Liver (tissue), 9 donors: Measurements from ENCODE around the gene KCNE3. TPM values are rescaled to one million over a fixed set of nuclear protein-coding genes. Genes with fewer than 3 reads are reported as not detected.

ENCODE experiments used
- DNase-seq: peaks from one replicate; pipeline ENCODE4 v3.0.0-alpha.2; 2017; ENCODE audit warnings: low spot score
- H3K27ac ChIP-seq, 2 donors: one replicate each; pipeline ENCODE4 v1.7.0; 2013; ENCODE audit warnings: inconsistent platforms in 2 of 2, low read length in 2 of 2, control low read depth in 1 of 2, low read depth in 1 of 2, mild to moderate bottlenecking in 1 of 2
- H3K27me3 ChIP-seq, 4 donors: one replicate each; pipeline versions ENCODE4 v1.6.1 to v1.7.0; 2013; ENCODE audit warnings: low read length in 3 of 4, inconsistent platforms in 1 of 4, mild to moderate bottlenecking in 1 of 4, moderate library complexity in 1 of 4; ENCODE audit not compliant: control insufficient read depth in 4 of 4, insufficient read depth in 4 of 4
- H3K36me3 ChIP-seq, 4 donors: one replicate each; pipeline versions ENCODE4 v1.6.1 to v1.7.0; 2013; ENCODE audit warnings: low read length in 3 of 4, mild to moderate bottlenecking in 3 of 4, low read depth in 1 of 4, moderate library complexity in 1 of 4; ENCODE audit not compliant: control insufficient read depth in 4 of 4, insufficient read depth in 3 of 4
- H3K4me1 ChIP-seq, 4 donors: one replicate each; pipeline versions ENCODE4 v1.6.1 to v1.7.0; 2013; ENCODE audit warnings: low read length in 3 of 4, mild to moderate bottlenecking in 3 of 4, moderate library complexity in 1 of 4; ENCODE audit not compliant: control insufficient read depth in 4 of 4, insufficient read depth in 4 of 4
- H3K4me3 ChIP-seq, 3 donors: one replicate each; pipeline versions ENCODE4 v1.6.1 to v1.7.0; 2013; ENCODE audit warnings: low read length in 3 of 3, control low read depth in 1 of 3, low read depth in 1 of 3, mild to moderate bottlenecking in 1 of 3
- H3K9ac ChIP-seq, 2 donors: one replicate each; pipeline ENCODE4 v1.7.0; 2013; ENCODE audit warnings: low read length in 2 of 2, mild to moderate bottlenecking in 2 of 2, moderate library complexity in 2 of 2, control low read depth in 1 of 2, low read depth in 1 of 2
- H3K9me3 ChIP-seq, 4 donors: one replicate each; pipeline versions ENCODE4 v1.6.1 to v1.7.0; 2013; ENCODE audit warnings: low read length in 3 of 4; ENCODE audit not compliant: control insufficient read depth in 4 of 4
- ATF3 ChIP-seq: IDR thresholded peaks from 2 replicates; pipeline ENCODE4 v1.6.1; 2016; ENCODE audit warnings: antibody characterized with exemption
- CTCF ChIP-seq: fragments of 150-350 bp; IDR thresholded peaks from 2 replicates; pipeline ENCODE4 v1.5.1; 2017; ENCODE audit warnings: improper control_type of control experiment, low read depth, low read length; ENCODE audit not compliant: missing input control
- FOXA1 ChIP-seq: IDR thresholded peaks from 2 replicates; pipeline ENCODE4 v1.6.1; 2016; ENCODE audit warnings: antibody characterized with exemption
- GABPA ChIP-seq, 2 donors: IDR thresholded peaks in 1 of 2; conservative IDR thresholded peaks in 1 of 2; 2 replicates each; pipeline ENCODE4 v1.6.1; 2016; ENCODE audit warnings: antibody characterized with exemption in 2 of 2, mild to moderate bottlenecking in 1 of 2, moderate library complexity in 1 of 2
- HNF4G ChIP-seq: IDR thresholded peaks from 2 replicates; pipeline ENCODE4 v1.6.1; 2016; ENCODE audit warnings: antibody characterized with exemption
- JUND ChIP-seq, 2 donors: IDR thresholded peaks; 2 replicates each; pipeline ENCODE4 v1.6.1; 2016; ENCODE audit warnings: antibody characterized with exemption in 2 of 2
- NR2F2 ChIP-seq: IDR thresholded peaks from 2 replicates; pipeline ENCODE4 v1.6.1; 2016; ENCODE audit warnings: antibody characterized with exemption
- REST ChIP-seq: IDR thresholded peaks from 2 replicates; pipeline ENCODE4 v1.6.1; 2016; ENCODE audit warnings: antibody characterized with exemption, mild to moderate bottlenecking
- RXRA ChIP-seq, 2 donors: IDR thresholded peaks; 2 replicates each; pipeline ENCODE4 v1.6.1; 2017 to 2018; ENCODE audit warnings: antibody characterized with exemption in 2 of 2, mild to moderate bottlenecking in 1 of 2
- TAF1 ChIP-seq: conservative IDR thresholded peaks from 2 replicates; pipeline ENCODE4 v1.6.1; 2016; ENCODE audit warnings: antibody characterized with exemption, mild to moderate bottlenecking
- YY1 ChIP-seq: IDR thresholded peaks from 2 replicates; pipeline ENCODE4 v1.6.1; 2016; ENCODE audit warnings: antibody characterized with exemption, mild to moderate bottlenecking
- WGBS: extraction: QIAGEN DNeasy Blood & Tissue Kit; methylation state at CpG from one replicate; pipeline ENCODE4 v1.1.7; 2013; 5-methylcytosine and 5-hydroxymethylcytosine counted together
- polyA plus RNA-seq, 2 donors: library from polyadenylated mRNA; stranded (reverse) in 1 of 2; unstranded in 1 of 2; fragments of 200-250 nt in 1 of 2; fragments of >200 nt in 1 of 2; fragmentation: Nextera tagmentation in 1 of 2; extraction: Ambion mirVana in 1 of 2; gene quantifications; one replicate each; pipeline versions ENCODE4 v1.2.1 to v1.2.3, GENCODE V29; 2013 to 2015
- total RNA-seq, 2 donors: library from RNA; depleted of rRNA; stranded (reverse); fragments of >200 nt; gene quantifications; one replicate each; pipeline ENCODE4 v1.2.3, GENCODE V29; 2014
- donor health status: healthy.
- donor health status: healthy.
- donor health status: healthy.
- donor health status: healthy.
- donor health status: healthy.

The KCNE3 gene
- total and polyA plus RNA-seq, 4 donors: 1.4 to 22.9 (median 3.8) TPM

DNA sequence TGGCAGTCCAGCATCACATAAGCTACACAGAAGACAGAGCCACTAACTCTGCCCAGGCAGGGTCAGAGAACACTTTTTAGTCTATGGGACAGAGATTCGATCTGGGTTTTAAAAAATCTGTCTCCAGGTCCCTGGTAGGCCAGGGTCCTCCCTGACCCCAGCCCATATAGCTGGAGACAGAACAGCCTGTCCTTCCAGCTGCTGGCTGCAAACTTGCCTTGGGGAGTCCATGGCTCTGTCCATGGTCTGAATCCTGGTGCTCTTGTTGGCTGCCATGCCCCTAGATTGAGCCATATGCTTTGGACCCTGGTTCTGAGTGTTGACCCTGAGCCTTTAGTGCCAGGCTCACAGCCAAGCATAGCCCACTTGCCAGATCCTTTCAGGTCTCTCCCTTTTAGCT is 39.5 kb upstream of the KCNE3 start (continued):
- no peak for TF ChIP-seq CTCF

GRCh38 chr11:74505911-74506310 is 38.6 kb upstream of the KCNE3 start:
- 86% methylated on average over 4 of the region's 4 CpGs for WGBS
- Histone ChIP-seq H3K36me3 (no peaks in the 10 kb centered on the region), H3K9ac (no peak overlapping the region), H3K4me1 (no peaks in the 10 kb centered on the region), H3K27me3 (no peaks in the 10 kb centered on the region), H3K27ac (no peak overlapping the region), H3K9me3 (no peaks in the 10 kb centered on the region), H3K4me3 (no peak overlapping the region)
- no peak for DNase-seq
- no peak for TF ChIP-seq GABPA (IDR thresholded peaks at IDR 0.05 in 1 of 2, conservative IDR thresholded peaks at IDR 0.05 in 1 of 2)

DNA sequence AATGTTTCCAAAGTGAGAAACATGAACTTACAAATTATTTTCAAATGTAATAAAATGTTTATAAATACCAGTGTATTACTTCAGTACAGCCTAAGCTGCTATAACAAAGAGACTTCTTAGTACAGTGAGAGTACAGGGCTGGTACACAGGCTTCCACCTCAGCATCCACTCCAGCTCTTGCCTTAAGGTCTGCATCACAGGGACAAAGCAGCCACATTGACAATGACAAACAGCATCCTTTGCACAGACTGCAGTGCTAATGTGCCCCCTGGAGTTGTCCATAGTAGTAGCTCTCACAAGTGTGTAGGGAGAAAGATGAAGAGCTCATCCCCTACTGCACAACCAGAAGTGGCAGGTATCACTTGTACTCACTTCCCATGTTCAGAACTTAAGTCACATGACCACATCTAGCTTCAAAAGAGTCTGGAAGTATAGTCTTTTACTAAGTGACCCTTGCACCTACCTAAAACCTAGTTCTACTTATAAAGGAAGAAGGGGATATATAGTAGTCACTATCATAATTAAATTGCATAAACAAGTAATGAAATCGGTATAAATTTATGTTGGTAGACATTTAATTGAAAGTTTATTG is 36.8 kb upstream of the KCNE3 start:
- TF ChIP-seq CTCF: no peak
- TF ChIP-seq NR2F2: no peak
- TF ChIP-seq HNF4G: no peak
- TF ChIP-seq ATF3: no peak
- no peak for TF ChIP-seq JUND (IDR thresholded peaks at IDR 0.05)
- no peak for TF ChIP-seq REST
- TF ChIP-seq TAF1: no peak
- TF ChIP-seq YY1: no peak
- no peak for TF ChIP-seq FOXA1
- TF ChIP-seq RXRA (IDR thresholded peaks at IDR 0.05): no peak
- Histone ChIP-seq H3K4me3 (no peak overlapping the region), H3K4me1 (no peaks in the 10 kb centered on the region), H3K36me3 (no peaks in the 10 kb centered on the region), H3K9ac (no peak overlapping the region), H3K27me3 (no peaks in the 10 kb centered on the region), H3K9me3 (no peaks in the 10 kb centered on the region), H3K27ac (no peak overlapping the region)
- DNase-seq: no peak
- 92% methylated on average over 1 of the region's 1 CpG for WGBS
